OCI-LY3 (cell line): ENCODE measurements around the gene TMEM94.

Experiments
- EZH2phosphoT487 ChIP-seq: fragments of 200-600 bp; shearing (Covaris generic); IDR thresholded peaks from 2 replicates; pipeline ENCODE4 v1.6.1; 2018; ENCODE audit warnings: antibody characterized with exemption, mixed run types, low read depth
- TF ChIP-seq, protein P1 (sequence below): fragments of 200-600, 300-600 bp; sonication (generic); IDR thresholded peaks from 2 replicates; pipeline ENCODE4 v1.5.1; 2014; ENCODE audit warnings: antibody characterized with exemption, low read length, low read depth

DNA sequence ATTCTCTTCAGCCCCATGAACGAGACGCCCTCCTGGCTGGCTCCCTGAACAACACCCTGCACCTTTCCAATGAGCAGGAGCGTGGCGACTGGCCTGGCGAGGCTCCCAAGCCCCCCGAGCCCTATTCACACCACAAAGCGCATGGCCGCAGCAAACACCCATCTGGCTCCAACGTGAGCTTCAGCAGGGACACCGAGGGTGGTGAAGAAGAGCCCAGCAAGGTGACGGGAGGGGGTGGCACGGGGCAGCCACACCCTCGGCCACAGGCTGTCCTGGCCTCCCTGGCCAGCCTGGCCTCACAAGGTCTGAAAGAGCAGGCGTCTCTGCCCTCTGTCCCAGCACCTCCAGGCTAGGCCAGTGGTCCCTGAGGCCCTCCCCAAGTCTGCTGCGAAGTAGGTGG, 35.2 kb downstream of the TMEM94 start:
- TF ChIP-seq, protein P1, sequence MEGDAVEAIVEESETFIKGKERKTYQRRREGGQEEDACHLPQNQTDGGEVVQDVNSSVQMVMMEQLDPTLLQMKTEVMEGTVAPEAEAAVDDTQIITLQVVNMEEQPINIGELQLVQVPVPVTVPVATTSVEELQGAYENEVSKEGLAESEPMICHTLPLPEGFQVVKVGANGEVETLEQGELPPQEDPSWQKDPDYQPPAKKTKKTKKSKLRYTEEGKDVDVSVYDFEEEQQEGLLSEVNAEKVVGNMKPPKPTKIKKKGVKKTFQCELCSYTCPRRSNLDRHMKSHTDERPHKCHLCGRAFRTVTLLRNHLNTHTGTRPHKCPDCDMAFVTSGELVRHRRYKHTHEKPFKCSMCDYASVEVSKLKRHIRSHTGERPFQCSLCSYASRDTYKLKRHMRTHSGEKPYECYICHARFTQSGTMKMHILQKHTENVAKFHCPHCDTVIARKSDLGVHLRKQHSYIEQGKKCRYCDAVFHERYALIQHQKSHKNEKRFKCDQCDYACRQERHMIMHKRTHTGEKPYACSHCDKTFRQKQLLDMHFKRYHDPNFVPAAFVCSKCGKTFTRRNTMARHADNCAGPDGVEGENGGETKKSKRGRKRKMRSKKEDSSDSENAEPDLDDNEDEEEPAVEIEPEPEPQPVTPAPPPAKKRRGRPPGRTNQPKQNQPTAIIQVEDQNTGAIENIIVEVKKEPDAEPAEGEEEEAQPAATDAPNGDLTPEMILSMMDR = no peak
- TF ChIP-seq EZH2phosphoT487 = no peak
